ENCODE results near the gene IRF4. TPM values are rescaled to one million over a fixed set of nuclear protein-coding genes. Genes with fewer than 3 reads are reported as not detected.

Gene IRF4
- total and polyA plus RNA-seq, 7 donors, result 0.03 to 0.59 (median 0.27) TPM

DNA sequence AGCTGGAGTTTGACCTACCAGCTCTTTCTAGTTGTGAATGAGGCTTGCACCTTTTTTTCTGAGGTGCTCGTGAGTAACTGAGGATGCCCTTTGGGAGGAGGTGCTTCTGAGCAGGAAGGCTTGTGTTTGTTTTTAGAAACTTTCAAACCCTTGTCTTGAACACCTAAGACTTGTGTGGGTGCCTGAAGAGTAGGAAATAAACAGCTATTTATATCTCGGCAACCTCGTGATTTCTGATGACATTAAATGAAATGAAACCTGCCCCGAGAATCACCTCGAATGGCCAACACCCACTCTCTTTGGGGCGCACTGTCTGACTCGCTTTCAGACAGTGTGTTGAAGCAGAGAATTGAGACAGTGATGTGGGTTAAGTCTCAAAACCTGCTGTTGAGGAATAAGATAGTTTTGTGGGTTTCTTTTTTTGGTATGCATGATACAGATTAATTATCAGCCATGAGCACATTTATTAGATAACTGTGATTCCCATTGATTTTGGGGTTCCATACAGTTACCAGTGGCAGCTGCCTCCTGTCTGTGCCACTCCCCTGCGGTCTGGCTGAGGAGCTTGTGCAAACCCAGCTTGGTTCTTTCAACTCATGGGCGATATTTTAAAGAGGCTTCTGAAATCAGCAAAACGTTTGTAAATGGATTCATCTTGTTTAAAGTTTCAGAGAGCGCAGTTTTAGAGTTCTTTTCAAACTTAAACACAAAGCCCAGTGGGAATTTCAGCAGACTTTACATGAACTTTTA, 8.4 kb downstream of the IRF4 start:
- WGBS, 3 donors, result 64 to 69% (median 65%) methylated on average over 11 of the region's 11 CpGs
- DNase-seq (no peak), ATAC-seq (no peak)
- Histone ChIP-seq H3K27ac (no peak overlapping the region), H3K27me3 (ENCODE audit: insufficient read depth in 3 of 3, low read length in 2 of 3) (peaks cover 0 to 18% (median 5%) of the 10 kb centered on the region in 3 donors), H3K36me3 (ENCODE audit: insufficient read depth in 1 of 2, low read depth in 1 of 2) (no peaks in the 10 kb centered on the region), H3K9me3 (no peaks in the 10 kb centered on the region), H3K4me1 (no peaks in the 10 kb centered on the region), H3K4me3 (no peak overlapping the region)
- intact Hi-C loops (cut with DNase I), result no loop called here
- TF ChIP-seq, protein P1, sequence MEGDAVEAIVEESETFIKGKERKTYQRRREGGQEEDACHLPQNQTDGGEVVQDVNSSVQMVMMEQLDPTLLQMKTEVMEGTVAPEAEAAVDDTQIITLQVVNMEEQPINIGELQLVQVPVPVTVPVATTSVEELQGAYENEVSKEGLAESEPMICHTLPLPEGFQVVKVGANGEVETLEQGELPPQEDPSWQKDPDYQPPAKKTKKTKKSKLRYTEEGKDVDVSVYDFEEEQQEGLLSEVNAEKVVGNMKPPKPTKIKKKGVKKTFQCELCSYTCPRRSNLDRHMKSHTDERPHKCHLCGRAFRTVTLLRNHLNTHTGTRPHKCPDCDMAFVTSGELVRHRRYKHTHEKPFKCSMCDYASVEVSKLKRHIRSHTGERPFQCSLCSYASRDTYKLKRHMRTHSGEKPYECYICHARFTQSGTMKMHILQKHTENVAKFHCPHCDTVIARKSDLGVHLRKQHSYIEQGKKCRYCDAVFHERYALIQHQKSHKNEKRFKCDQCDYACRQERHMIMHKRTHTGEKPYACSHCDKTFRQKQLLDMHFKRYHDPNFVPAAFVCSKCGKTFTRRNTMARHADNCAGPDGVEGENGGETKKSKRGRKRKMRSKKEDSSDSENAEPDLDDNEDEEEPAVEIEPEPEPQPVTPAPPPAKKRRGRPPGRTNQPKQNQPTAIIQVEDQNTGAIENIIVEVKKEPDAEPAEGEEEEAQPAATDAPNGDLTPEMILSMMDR (IDR thresholded peaks at IDR 0.05), result no peak

GRCh38 chr6:400815-401214, 9.3 kb downstream of the IRF4 start:
- intact Hi-C loops (cut with DNase I), result no loop called here
- Histone ChIP-seq H3K4me1 (no peaks in the 10 kb centered on the region), H3K27ac (no peak overlapping the region), H3K9me3 (no peaks in the 10 kb centered on the region), H3K36me3 (ENCODE audit: insufficient read depth in 1 of 2, low read depth in 1 of 2) (no peaks in the 10 kb centered on the region), H3K4me3 (no peak overlapping the region), H3K27me3 (ENCODE audit: insufficient read depth in 3 of 3, low read length in 2 of 3) (peaks cover 0 to 10% (median 5%) of the 10 kb centered on the region in 3 donors)
- TF ChIP-seq, protein P1 (IDR thresholded peaks at IDR 0.05), result no peak
- WGBS, 3 donors, result 71 to 78% (median 74%) methylated on average over 6 of the region's 6 CpGs
- ATAC-seq (no peak), DNase-seq (no peak)

DNA sequence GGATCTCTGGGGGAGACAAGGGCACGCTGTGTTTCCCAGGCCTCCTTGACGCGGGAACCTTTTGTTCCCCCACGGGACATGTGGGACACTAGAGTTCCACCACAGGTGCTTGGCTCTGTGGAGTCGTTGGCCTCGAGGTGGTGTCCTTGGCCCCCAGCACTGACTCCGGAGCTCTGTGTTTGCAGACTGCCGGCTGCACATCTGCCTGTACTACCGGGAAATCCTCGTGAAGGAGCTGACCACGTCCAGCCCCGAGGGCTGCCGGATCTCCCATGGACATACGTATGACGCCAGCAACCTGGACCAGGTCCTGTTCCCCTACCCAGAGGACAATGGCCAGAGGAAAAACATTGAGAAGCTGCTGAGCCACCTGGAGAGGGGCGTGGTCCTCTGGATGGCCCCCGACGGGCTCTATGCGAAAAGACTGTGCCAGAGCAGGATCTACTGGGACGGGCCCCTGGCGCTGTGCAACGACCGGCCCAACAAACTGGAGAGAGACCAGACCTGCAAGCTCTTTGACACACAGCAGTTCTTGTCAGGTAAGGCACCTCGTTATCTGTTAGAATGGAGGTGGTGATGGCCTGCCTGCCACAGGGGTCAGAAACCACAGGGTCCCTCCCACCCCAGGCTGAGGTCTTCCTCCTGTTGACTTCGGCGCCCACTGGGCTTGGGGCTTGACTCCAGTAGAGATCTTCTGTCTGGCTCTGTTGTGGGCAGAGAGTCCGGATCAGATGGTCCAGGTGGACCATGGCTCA, 9.9 kb downstream of the IRF4 start:
- DNase-seq, result no peak
- H3K27me3 ChIP-seq (ENCODE audit: insufficient read depth in 3 of 3, low read length in 2 of 3), result peaks cover 0 to 5% (median 4%) of the 10 kb centered on the region in 3 donors
- no peaks in the 10 kb centered on the region for H3K36me3 ChIP-seq (ENCODE audit: insufficient read depth in 1 of 2, low read depth in 1 of 2)
- no peaks in the 10 kb centered on the region for H3K9me3 ChIP-seq
- intact Hi-C loops (cut with DNase I), result no loop called here
- TF ChIP-seq, protein P1 (IDR thresholded peaks at IDR 0.05), result no peak
- H3K4me1 ChIP-seq, result no peaks in the 10 kb centered on the region
- H3K27ac ChIP-seq, result no peak overlapping the region
- H3K4me3 ChIP-seq, result no peak overlapping the region
- no peak for ATAC-seq
- 60 to 68% (median 66%) methylated on average over 27 of the region's 27 CpGs for WGBS, 3 donors

- H3K4me1 ChIP-seq, result no peaks in the 10 kb centered on the region
- no peaks in the 10 kb centered on the region for H3K9me3 ChIP-seq
- WGBS, 3 donors, result 85 to 89% (median 86%) methylated on average over 14 of the region's 14 CpGs
- no peak for ATAC-seq
- peaks cover 0 to 5% (median 4%) of the 10 kb centered on the region in 3 donors for H3K27me3 ChIP-seq (ENCODE audit: insufficient read depth in 3 of 3, low read length in 2 of 3)
- DNase-seq, result no peak
- no peaks in the 10 kb centered on the region for H3K36me3 ChIP-seq (ENCODE audit: insufficient read depth in 1 of 2, low read depth in 1 of 2)
- intact Hi-C loops (cut with DNase I), result no loop called here
- TF ChIP-seq, protein P1 (IDR thresholded peaks at IDR 0.05), result no peak
- H3K27ac ChIP-seq, result no peak overlapping the region
- no peak overlapping the region for H3K4me3 ChIP-seq
These were observed 10.6 kb downstream of the IRF4 start for GRCh38 chr6:401994-402640.

Measured in psoas muscle (tissue), 8 donors.